Activated CD8-positive, alpha-beta memory T cell treated with anti-CD3 and anti-CD28 coated beads for 4 hours (primary cell): ENCODE data around the gene ANKEF1.
"Not testable (repeated sequence)": the region's sequence is repeated elsewhere in the genome, so short reads cannot be mapped to it uniquely, and the experiment has no call there.

ENCODE experiments used
- DNase-seq, 2 donors: peaks; one replicate each; pipeline ENCODE4 v3.0.0-alpha.2; 2020; ENCODE audit warnings: low read depth in 2 of 2

The ANKEF1 gene

GRCh38 chr20:10034717-10035571 is at the start of gene ANKEF1:
ANKEF1 (plus strand) TSS chr20:10034987; CDS start chr20:10038302, 3,315 bp downstream.
- peak; percentile 41 to 62 for DNase-seq

DNA sequence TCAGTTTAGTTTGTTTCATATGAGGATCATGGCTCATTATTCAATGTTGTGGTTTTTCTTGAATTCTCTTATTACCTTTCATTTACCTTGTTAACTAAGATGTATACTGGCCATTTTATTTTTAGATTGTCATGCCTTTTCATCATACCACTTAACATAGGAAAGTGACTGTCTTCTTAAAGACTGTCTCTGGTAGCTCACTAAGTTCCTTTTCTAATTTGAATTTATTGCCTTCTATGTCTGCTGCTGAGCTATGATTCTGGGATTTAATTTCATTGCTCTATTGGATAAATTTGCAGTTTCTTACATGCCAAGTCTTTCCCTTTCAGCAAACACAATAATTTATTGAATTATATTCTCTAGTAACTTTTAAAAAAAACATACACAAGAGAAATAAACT is 49.5 kb upstream of the ANKEF1 start:
- no peak for DNase-seq

GRCh38 chr20:9985773-9986172 is 49.0 kb upstream of the ANKEF1 start:
- no peak for DNase-seq

DNA sequence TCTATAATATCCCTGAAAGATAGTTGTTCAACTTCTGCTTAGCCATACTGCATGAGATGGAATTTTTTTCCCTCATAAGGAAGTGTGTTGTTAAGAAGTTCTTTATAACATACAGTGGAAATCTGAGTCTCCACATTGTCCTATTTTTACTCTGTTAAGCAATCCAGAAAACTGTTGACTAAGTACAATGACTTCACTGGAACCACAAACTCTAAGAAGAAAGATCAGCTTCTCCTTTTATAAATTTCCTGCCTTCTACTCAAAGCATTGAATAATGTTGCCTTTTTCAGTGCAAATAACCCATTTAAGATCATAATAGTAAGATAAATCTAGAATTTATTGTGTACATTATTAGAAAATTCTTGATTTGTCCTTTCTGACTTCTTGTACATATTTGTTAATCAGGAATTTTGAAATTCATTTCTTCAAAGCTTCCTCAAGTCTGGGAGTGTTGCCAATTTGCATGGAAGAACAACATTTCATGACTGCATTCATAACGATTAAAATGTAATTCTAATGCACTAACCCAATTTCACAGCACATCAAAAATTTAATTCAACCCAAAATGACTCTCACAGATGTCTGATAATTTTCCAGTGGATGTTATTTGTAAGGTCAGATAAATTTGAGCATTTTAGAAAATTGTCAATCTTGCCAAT is 45.6 kb upstream of the ANKEF1 start:
- DNase-seq: no peak

- no peak for DNase-seq
Observed at GRCh38 chr20:9993137-9993536, 41.6 kb upstream of the ANKEF1 start.

- DNase-seq: no peak
Observed at GRCh38 chr20:9994676-9995075, 40.1 kb upstream of the ANKEF1 start.

GRCh38 chr20:9995510-9996272 is 39.1 kb upstream of the ANKEF1 start:
- no peak for DNase-seq

- no peak for DNase-seq
Observed at GRCh38 chr20:9996944-9997343, 37.8 kb upstream of the ANKEF1 start.

DNA sequence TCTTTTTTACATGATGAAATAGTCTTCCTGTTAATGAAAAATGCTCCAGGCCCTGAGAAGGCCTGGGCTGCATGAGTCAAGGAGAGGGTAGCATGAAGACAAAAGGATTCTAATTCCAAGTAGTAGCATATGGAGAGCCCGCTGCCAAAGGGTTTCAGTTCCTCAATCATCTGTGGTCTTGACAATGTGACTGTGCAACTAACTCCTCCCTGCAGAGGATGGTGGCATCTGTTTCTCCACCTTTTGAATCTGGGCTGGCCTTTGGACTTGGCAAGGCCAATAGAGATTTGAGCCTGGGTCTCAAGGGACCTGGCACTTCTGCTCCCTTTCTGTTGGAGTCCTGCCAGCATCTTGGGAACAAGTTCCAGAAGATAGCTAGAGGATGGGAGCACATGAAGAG is 35.1 kb upstream of the ANKEF1 start:
- no peak for DNase-seq

DNA sequence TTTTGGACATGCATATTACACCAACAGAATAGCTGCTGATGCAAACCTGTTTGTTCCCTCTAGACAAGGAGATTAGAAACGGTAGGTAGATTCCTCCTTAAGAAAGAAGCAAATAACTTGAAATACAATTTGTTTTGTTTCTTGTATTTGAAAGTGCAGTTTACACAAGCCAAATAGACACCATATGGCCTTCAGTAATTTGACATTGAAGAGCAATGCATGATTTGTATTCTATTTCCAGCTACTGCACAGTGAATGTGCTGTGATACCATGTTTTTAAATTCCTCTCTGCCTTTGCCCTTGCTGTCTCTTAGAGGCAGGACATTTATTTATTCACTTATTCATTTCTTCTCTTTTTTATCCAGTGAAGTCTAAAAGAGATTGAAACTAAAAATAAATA is 31.9 kb upstream of the ANKEF1 start:
- DNase-seq: no peak

DNA sequence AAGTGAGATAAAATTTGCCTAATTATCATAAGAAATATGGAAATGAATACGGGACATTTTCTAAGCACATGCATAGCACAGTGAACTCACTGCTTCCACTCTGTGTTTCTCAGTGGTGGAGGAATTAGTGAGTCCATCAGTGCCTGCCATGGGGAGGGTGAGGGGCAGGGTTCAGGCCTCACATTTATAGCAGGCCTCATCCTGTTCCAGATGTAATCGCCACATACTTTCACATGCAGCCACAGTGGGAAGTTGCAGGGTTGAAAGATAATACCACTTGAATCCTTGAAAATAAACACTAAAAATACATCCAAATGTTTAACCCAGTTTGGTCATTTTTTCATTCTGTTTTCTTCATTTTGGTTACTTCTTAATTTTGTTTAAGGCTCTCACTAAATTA is 29.9 kb upstream of the ANKEF1 start:
- no peak for DNase-seq

GRCh38 chr20:10005885-10006284 is 28.9 kb upstream of the ANKEF1 start:
- DNase-seq: no peak

DNA sequence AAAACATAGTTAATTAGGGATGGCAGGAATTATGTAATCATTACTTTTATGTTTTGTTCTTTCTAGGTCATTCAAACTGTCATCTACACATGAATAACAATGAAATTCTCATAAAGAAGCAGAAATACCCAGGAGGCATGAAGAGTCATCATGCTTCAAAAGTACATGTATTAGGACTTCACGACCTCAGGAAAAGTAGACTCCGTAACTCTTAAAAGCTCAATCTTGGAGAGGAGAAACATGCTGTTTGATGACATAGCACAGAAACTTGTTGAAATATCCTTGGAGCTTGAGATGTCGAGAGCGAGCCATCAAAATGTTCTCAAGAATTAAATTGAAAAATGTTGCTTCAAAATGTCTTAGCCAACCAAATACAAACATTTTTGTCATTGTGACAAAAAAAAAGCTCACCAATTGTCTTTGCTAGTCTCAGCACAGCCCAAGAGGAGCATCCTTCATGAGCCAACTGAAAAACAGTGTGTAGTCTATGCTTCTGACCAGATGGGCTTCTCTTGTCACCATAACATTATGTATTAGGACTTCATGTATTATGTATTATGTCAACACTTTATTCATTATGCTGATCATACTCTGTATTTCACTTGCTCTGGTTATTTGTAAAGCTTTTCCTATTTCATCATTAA is 28.2 kb upstream of the ANKEF1 start:
- no peak for DNase-seq

- no peak for DNase-seq
Observed at GRCh38 chr20:10007158-10007557, 27.6 kb upstream of the ANKEF1 start.

DNA sequence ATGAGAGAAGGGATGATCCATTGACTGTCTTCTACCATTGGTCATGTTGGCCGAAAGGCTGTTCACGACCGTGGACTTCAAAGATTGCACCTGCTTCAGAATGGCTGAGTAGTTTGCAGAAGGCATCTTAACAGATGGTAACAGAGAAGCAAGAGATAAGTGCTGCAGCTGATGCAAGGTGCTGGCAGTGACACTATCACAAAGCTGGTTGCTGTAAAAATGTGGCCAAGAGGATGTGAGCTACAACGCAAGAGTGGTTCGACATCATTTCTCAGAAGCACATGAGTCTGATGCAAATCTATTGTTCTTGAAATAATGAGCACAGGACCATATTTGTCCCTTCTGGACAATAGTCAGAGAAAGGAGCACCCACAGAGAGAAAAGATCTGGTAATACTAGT is 27.0 kb upstream of the ANKEF1 start:
- DNase-seq: no peak

DNA sequence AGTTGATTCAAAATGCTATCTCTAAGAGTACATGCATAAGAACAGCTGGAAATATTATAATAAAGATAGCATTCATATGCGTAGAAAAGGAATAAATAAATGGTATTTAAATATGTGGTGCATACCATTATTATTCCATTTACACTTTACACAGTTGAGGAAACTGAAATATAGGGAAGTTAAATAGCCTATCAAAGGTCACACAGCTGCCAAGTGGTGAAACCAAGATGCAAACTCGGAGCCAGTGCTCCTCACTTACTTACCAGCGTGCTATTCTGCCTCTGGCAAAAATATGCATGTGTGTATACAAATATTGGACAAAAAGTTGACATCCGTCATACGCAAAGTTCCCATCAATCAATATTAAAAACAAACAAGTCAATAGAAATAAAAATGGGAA is 22.3 kb upstream of the ANKEF1 start:
- DNase-seq: no peak

DNA sequence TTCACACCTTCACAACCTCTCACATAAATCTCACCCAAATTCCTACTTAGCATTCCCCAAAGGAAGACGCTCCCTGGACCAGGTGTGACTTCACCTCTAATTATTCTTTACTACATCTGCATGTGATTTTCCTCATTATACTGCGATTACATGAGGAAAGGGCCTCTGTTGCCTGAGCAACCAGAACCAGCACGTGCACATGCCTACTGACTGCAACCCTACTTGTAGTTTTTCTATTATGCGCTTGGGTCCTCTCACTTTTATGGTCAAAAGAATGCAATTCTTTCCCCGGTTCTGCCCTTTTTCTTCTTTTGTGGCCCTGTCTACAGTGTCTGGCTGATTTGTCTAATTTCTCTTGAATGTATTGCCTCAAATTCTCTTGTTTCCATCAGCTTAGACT is 20.4 kb upstream of the ANKEF1 start:
- no peak for DNase-seq

- DNase-seq: no peak
Observed at GRCh38 chr20:10020937-10021336, 13.8 kb upstream of the ANKEF1 start.

DNA sequence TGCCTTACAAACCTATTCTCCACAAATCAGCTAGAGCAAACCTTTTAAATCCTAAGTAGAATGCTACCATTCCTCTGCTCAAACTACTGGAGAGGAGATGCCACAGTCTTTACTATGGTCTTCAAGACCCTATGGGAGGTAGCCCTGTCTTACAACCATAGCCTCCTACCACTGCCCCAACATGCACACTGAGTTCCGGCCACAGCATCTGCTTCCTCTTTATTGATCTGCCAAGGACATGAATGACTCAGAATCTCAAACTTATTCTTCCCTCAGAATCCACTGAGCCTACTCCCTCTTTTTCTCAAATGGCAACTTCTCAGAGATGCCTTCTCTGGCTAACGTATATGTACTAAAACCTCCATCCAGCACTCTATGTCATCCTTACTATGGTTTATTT is 12.2 kb upstream of the ANKEF1 start:
- DNase-seq: no peak

GRCh38 chr20:10023911-10024310 is 10.9 kb upstream of the ANKEF1 start:
- no peak for DNase-seq

DNA sequence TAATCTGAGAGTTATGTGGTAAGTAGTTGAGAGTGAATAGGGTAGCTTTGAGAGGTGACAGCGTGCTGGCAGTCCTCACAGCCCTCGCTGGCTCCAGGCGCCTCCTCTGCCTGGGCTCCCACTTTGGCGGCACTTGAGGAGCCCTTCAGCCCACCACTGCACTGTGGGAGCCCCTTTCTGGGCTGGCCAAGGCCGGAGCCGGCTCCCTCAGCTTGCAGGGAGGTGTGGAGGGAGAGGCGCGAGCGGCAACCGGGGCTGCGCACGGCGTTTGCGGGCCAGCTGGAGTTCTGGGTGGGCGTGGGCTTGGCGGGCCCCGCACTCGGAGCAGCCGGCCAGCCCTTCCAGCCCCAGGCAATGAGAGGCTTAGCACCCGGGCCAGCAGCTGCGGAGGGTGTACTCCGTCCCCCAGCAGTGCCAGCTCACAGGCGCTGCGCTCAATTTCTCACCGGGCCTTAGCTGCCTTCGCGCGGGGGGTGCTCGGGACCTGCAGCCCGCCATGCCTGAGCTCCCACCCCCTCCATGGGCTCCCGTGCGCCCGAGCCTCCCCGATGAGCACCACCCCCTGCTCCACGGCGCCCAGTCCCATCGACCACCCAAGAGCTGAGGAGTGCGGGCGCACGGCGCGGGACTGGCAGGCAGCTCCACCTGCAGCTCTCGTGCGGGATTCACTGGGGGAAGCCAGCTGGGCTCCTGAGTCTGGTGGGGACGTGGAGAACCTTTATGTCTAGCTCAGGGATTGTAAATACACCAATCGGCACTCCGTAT is 3.2 kb upstream of the ANKEF1 start:
- not testable (repeated sequence) for DNase-seq
